GM12865 (cell line): ENCODE results near the gene LECT2.
A peak's percentile ranks its signal among the peaks of the same experiment; 100 is the strongest.

ENCODE experiments used
- DNase-seq: peaks from one replicate; pipeline ENCODE4 v3.0.0; 2010; ENCODE audit warnings: low read depth
- H3K4me3 ChIP-seq: 2 replicates; pipeline ENCODE4 v1.5.1; 2011; ENCODE audit warnings: mild to moderate bottlenecking, low read depth, low read length, control low read depth
- CTCF ChIP-seq: IDR thresholded peaks from 2 replicates; pipeline ENCODE4 v1.5.1; 2011; ENCODE audit warnings: low read length, control low read depth, low read depth, inconsistent platforms; ENCODE audit not compliant: insufficient read depth; ENCODE audit errors: missing control alignments

The LECT2 gene

GRCh38 chr5:135973323-135974020 is 18.7 kb upstream of the LECT2 start:
- DNase-seq = no peak
- no peak overlapping the region for H3K4me3 ChIP-seq
- TF ChIP-seq CTCF = no peak

- no peak overlapping the region for H3K4me3 ChIP-seq
- DNase-seq = no peak
- no peak for TF ChIP-seq CTCF
Observed at GRCh38 chr5:135971701-135972100, 16.9 kb upstream of the LECT2 start.

- DNase-seq = no peak
- H3K4me3 ChIP-seq = no peak overlapping the region
- TF ChIP-seq CTCF = no peak
Observed at GRCh38 chr5:135966790-135967189, 12.0 kb upstream of the LECT2 start.

- H3K4me3 ChIP-seq = no peak overlapping the region
- TF ChIP-seq CTCF = no peak
- DNase-seq = no peak
Observed at GRCh38 chr5:135966165-135966564, 11.4 kb upstream of the LECT2 start.

- no peak for TF ChIP-seq CTCF
- DNase-seq = no peak
- H3K4me3 ChIP-seq = no peak overlapping the region
Observed at GRCh38 chr5:135965504-135965903, 10.7 kb upstream of the LECT2 start.

GRCh38 chr5:135964670-135965320 is 10.0 kb upstream of the LECT2 start:
- no peak for TF ChIP-seq CTCF
- H3K4me3 ChIP-seq = no peak overlapping the region
- DNase-seq = no peak

- DNase-seq = peak; percentile 46
- TF ChIP-seq CTCF = no peak
- H3K4me3 ChIP-seq = no peak overlapping the region
Observed at GRCh38 chr5:135955525-135955924, 742 bp upstream of the LECT2 start.
